GM19025 (cell line): ENCODE measurements around the gene SYNE1.

Source experiments
- ATAC-seq: cut with Tn5 transposase; IDR thresholded peaks from one replicate; pipeline ENCODE4 v1.9.1; 2021; ENCODE audit warnings: mild to moderate bottlenecking, low read depth, moderate library complexity; ENCODE audit not compliant: unreplicated experiment

The SYNE1 gene

DNA sequence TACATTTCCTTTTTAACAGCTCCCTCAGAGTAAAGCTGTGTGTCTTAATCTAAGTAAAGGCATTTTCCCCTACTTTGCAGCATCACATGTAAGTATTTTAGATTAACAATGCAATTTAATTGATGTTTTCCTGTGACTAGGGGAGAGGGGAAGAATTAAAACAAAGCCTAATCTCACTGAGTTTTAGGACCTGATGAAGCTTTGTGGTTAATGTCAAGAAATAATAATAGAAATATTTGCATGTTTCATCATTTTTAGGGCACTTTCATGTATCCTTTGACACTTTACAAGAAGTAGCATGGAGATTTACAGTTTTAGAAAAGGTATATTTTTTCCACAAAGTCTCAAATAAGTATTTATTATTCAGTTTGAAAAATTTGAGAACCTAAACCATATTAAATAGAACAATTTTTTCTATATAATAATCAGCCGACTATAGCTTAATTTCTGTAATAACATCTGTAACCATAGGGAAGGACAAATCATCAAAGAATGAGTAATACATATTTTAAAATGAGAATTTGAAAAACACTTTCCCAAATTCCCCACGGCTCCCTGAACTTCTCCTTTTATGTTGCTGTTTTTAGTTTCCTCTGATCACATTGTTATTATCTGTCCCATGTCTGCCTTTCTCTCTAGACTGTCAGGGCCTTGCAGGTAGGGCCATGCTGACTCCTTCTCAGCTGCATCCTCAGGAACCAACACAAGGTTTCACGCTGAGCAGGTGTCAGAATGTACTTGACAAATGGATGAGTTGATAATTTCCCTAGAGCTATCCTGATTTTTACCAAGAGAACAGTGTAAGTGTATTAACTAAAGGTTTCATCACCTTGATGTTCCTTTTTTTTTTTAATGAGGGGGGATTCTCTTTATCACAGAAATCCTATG lies 338.1 kb downstream of the SYNE1 start:
- ATAC-seq: no peak

DNA sequence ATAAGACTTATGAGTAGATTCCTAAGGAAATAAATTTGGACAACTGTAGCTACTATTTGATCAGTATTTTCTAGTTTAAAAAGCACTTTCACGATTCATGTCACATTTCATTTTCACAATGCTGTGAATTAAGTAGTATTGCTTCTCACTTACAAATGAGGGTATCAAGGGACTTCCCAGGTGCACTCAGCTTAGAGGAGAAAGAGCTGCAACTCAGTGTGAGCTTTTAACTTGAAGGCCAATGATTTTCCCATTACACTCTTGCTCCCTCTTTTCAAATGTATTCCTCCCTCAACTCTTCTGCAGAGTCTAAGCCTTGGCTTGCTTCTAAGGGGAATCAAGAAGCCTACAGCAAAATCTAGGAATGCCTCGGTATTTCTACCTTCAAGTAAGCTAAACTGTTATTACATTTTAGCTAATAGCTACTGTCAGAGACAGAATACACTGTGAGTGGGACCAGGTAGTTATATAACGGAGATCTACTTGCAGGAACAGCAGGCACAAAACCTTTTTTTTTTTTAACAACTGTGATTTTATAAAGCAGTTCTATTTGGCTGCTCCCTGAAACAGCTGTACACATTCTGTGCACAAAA lies 339.0 kb downstream of the SYNE1 start:
- no peak for ATAC-seq

DNA sequence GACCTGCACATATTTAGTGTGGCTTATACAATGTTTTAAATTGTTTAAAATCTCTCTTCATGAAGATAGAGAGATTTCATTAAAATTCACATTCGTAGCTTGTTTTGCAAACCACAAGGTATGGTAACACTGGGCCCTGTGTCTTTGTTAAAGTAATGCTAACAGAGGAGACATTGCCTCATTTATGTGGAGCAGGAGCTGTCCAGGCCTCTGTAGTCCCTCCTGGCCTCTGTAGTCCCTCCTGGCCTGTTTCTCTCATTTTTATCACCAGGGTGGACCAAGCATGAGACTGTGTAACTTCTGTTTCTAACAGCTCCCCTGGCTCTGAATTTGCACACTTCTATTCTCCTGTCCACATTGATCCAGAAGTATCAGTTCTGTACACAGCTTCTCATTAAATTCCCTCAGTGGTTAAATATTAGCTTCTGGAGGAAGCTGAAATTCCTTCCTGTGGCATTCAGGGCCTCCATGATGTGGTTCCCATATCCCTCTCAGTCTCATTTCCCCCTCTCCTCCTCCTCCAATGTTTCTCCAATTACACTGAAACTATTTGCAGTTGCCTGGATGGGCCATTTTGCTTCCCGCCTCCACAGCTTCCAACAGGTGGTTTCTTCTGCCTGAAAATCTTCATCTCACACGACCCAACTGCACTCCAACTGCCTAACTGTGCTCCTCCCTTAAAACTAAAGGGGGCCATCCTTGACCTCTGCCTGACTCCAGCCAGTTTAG lies 340.4 kb downstream of the SYNE1 start:
- ATAC-seq: no peak

DNA sequence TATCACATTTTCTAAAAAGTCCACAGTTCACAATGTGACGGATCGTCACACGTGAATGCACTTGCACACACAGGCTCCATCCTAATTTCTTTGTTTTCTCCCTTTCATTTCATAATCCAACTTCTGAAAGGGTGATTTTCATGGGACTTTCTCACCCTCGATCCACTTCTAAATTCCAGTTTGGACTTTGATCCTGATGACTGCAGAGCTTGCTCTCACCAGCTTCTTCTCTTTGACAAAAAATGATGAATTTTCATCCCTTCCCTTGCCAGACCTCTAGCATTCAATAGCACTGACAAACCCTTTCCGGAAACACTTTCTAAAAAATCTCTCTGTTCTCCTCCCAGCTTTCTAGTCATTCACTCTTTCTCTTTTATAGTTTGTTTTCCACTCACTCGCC lies 341.2 kb downstream of the SYNE1 start:
- ATAC-seq: no peak

DNA sequence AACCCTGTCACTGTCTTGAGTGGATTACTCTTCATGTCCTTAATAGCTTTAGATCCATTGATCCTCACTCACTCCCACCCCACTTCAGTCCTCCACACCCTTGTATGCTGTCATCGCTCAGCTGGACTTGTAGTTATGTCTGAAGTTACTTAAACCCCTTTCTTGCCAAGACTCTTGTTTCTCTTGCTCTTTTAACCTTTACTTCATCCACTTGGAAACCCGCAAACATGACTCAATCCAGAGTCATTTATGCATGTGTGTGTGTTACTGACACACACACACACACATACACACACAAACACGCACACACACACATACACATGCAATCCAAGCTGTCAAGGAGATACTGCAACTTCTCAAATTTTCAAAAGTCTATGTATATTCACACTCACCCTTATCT lies 341.8 kb downstream of the SYNE1 start:
- ATAC-seq: no peak

DNA sequence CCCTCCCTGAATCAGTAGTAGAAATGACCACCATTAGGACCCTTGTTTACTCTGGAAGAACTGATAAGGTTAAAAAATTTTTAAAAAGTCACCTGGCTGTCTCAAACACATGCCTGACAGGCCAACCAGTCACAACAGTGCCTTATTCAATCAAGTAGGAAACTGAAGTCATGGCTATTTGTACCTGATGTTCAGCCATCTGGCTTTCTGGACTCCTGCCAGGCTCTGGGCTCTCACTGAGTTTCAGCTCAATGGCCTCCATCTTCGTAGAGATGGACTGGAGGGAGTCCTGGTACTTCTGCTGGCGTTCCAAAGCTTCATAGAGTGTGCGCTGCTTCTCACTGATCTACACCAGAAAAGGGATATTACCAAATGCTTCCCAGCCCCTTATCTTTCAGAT lies 343.8 kb downstream of the SYNE1 start:
- no peak for ATAC-seq

DNA sequence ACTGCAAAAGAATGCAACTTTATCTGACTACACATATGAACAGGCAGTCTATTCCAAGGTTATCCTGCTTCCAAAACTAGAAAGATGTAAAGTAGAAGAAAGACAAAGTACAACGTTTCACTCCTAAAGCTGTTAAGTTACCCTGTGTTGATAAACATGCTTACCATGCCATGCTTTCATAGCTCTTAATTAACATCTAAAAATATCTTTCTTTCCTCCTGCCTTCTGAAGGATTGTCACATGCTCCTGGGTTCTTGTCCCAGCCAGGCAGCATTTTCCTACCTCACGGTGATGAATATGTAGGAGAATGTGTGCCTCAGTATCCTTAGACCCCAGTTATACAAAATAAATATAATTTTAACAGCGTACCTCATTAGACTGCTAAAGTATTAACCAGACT lies 344.6 kb downstream of the SYNE1 start:
- ATAC-seq: no peak

DNA sequence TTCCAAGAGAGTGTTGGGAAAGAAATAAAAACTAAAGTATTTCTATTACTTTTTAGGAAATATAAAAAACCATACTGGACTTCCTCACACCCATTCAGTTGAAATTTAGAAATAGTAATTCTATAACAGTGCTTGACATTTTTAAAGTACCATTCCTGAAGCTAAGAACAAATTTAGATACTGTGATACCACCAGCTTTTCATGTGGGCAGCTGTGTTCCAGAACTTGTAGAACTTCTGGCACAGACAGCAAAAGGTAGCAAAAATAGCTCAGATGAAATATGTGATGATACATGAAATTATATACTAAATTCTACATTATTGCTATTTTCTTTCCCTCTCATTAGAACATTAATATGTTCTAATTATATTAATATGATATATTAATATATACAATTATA lies 346.5 kb downstream of the SYNE1 start:
- no peak for ATAC-seq

DNA sequence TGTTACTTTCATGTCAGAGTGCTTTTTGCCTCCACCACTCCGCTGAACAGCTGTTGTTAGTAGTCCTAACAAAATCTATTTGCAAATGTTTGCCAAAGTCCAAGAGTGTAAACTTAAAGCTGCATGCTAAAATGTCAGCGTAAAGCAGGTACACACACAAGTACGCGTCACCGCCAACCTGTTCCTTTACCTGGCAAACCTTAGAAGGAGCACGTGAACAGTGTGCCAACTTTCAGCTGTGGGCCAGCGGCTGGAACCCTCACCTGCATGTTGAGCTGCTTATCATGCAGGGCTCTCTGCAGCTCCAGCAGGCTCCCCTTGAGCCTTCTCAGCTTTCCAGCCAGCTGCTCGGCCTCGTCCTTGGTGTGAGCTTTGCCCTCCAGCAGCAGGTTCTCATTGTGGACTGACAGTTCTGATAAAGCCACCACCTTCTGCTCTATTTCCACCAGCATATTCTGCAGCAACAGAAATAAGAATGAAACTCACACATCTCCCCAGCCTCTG lies 359.3 kb downstream of the SYNE1 start:
- no peak for ATAC-seq

DNA sequence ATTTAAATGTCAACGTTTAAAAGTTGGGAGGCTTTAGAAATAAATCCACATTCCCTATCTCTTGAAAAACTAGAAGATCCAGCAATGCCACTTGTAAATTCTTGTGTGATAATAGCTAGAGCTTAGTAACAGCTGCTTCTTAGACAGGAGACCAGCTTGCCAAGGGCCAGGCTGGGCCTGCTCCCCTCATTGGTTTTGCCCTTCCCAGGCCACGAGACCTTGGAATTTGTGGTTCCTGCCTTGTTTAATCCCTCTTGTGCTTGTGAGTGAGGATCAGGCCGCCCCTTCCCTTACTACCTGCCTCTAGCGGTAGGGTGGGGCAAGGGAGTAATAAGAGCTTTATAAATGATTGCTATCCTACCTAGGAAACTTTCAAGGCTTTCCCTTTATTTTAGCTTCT lies 363.5 kb downstream of the SYNE1 start:
- no peak for ATAC-seq

DNA sequence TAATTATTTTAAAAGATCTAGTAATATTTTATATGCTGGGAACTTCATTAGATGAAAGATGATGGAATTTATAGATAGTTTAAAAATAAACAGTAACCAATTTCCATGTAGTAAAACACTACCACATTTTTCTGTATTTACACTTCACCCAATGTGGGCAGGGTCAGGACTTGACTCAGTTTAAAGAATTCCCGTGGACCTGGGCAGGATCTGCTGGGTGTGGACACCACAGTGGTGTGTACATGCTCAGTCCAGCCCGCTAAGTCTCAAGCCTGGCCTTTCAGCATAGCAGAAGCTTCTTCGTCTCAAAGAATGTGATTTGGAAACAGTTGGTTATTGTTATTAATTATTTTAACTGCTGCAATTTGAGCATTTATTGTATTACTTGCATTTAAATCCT lies 364.2 kb downstream of the SYNE1 start:
- no peak for ATAC-seq

DNA sequence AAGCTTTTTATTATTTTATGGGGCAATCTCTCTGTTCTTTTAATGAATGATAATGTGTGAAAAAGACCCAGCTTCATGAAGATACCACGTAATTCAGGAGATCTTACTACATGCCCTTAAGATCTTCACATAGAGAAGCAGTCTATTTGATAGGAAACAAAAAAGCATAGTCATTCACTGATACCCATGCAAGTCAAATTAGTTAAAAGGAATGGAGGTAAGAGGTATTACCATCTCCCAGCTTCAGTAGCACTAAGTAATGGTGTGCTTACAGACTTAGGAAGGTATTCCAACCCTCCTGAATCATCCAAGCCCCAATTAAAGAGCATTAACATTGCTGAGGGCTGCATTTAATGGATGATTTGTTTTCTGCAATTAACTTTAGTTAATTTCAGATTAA lies 364.7 kb downstream of the SYNE1 start:
- no peak for ATAC-seq

DNA sequence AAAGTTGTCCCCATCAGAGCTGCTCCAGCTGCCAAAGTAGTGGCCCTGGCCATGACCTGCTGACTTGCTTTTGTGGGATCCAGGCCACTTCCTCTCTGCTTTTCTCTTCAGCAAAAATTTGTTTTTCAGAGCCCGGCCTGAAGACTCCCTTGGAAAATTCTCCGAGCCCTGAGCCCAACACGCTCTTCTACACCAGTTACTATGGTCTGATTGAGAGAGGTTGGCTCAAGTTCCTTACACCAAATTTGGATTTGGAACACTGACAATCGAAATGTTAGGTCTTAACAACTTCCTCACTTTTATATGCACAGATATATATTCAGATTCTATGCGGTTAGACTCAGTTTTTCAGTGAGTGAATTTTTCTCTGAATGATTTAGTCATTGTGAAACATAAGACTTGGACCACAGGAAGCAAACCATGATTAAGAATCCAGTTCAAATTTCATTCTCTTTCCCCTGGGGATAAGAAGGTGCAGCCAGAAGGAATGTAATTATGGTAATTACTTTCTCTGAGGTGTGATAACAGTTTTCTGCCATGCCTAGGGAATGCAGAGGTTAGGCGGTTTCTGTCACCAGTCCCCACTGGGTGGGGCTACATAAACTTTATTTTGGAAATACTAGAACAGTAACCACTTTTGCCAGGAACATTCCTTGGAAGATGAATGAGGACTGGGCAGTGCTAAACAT lies 365.2 kb downstream of the SYNE1 start:
- no peak for ATAC-seq

DNA sequence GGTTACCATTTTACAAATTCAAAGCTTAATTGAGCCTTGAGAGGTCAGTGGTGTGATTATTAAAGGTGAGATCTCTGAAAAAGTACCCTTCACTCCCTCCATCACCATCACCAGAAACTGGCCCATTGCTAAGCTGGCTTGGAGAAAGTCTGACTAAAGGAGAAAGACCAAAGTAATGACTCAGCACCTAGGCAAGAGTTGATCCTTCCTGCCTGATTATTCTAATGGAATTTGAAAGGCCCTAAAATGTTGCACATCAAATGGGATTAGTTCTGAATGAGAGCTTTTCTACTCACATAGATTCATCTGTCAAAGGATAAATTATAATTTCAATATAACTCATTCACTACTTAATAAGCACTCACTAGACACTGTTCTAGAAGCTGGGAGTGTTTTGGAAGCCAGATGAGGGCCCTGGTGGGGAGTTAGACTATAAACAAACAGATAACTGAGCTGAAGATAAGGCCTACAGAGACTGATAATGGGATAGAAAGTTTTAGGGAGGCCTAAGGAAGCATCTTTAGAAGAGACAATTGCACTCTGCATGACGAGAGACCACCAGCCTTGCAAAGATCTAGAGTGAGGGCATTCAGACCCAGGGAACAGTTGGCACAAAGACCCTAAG lies 366.7 kb downstream of the SYNE1 start:
- no peak for ATAC-seq

DNA sequence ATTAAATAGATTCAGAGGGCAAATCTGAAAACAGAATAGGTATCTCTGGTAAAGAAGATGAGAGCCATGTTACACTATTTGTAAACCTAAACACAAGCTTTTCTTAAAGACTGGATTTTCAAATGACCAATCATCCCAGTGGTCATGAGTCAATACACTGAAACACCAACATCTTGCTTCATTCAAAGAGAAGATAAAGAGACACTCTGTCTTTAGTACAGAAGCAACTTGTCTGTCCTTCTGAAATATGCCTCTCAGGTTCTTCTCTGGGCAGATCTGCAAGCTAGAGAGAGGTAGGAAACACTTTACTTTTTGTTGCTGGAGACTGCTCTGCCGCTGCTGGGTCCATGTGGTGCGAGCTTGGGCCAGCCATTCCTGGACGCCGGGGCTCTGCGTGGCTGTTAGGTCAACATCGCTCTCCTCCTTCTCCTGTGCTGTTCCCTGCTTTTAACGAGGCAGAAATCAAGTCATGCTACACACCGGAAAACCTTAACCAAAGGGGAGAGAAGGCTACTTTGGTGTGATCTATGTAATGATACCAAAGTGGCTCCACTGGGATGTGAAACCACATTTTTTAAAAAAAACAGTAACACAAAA lies 368.2 kb downstream of the SYNE1 start:
- no peak for ATAC-seq

DNA sequence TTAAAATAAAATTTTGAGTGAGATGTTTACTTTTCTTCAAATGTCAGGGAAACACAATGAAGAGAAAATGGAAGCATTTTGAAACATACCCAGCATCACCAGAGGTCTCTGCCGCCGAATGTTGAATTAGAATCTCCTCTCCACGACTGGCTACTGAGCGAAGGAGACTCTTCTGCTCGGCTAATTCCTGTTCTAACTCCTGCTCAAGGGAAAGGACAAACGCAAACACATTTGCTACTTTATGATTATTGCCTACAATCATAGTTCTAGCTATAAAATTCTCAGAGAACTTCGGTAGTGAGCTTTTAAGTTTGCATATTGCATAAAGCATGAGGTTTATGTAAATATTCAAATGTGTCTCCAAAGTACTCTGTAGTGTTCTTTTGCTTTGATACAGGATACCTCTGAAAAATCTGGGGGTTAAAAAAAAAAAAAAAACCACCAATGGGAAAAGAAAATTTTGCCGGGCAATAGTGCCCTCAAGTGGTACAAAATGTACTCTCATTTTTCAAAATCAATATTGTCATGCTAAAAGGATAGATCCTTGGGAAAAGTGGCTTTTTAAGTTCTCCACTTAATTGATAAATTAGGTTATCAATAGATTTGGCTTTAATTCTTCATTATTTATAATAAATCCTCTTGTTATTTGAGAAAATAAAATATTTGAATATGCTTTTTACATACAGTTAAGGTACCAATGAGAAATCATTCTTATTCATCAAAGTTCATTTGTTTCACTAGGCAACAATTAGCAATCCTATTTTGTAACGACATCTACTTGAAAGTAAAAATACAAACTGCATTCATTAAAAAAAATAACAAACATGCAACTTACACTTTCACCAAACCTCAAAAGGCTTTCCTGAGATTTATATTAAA lies 369.0 kb downstream of the SYNE1 start:
- no peak for ATAC-seq

DNA sequence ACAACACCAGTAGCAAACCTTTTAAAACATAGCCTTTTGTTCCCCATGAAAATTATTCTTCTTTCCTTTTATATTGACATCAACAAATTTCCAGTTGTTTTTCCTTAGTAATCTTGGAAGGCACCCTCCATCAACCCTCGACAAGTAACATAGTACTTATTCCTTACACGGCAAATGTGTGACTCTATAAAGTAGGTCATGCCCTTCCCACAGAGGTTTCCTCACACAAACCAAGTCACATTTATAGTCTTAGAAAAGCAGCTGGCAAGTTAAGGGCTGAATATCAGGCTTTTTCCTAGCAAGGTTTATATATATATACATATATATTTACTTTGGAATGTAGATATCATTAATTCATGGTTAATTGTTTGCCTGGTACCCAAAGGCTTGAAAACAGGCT lies 371.5 kb downstream of the SYNE1 start:
- no peak for ATAC-seq

DNA sequence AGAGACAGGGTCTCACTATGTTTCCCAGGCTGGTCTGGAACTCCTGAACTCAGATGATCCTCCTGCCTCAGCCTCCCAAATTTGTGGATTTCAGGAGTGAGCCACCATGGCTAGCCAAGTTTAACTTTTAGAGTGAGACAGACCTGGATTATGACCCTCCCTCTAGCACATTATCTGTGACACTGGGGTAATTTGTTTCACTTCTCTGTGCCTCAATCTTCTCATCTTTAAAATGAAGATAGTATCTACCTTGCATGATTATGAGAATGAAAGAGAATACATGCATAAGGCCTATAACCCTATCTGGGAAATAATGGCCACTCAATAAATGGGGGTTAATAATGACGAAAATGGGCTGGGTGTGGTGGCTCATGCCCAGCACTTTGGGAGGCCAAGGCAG lies 373.6 kb downstream of the SYNE1 start:
- ATAC-seq: no peak

DNA sequence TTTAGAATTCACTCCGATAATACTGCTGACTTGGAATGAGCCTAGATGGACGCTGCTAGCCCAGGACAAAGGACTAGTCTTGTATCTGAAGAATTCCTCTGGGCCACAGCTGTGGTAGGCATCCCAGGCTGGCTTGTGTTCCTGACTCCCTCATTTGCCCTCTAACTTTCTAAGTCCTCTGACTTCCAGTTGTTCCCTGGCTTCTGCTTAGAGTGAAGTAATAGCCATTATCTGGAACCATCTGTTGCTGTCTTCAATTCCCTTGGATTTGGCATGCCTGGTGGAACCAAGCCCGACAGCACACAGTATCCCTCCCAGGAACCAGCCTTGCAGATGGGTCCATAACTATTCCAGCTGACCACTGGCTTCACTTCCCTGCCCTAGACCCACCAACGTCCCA lies 376.0 kb downstream of the SYNE1 start:
- no peak for ATAC-seq
